T-helper 1 cell treated with Interleukin-12 subunit alpha and Interleukin-12 subunit beta and Interleukin-4 antibody, amounts not matched to agents 30 ng/mL and 1 ng/mL, for 36 hours (primary cell): Measurements from ENCODE around the gene UGP2. TPM values are rescaled to one million over a fixed set of nuclear protein-coding genes. Genes with fewer than 3 reads are reported as not detected.
"Not testable (repeated sequence)": the region's sequence is repeated elsewhere in the genome, so short reads cannot be mapped to it uniquely, and the experiment has no call there.

Source experiments
- intact Hi-C: fragments of 100-400 bp; cut with micrococcal nuclease; formaldehyde crosslinking; loops from one replicate; pipeline ENCODE4 v1.15.1; 2024
- total RNA-seq: library from RNA; stranded (reverse); gene quantifications from 2 replicates; pipeline ENCODE4 v1.2.3, GENCODE V29; 2022

Gene UGP2
- 106 and 111 TPM in 2 replicates for total RNA-seq

- intact Hi-C loops, result loop anchor here (1.0 to 5.0 kb wide), 22 partner anchors 9 to 1953 kb away; partner anchors contain the start of genes ACTR2, AFTPH, CCT4 and CEP68
These were observed at the start of gene UGP2 for GRCh38 chr2:63841254-63842022. TSS of gene UGP2 (plus strand) at chr2:63841896. CDS start at chr2:63842186, 290 bp downstream.

GRCh38 chr2:63792530-63792929, 49.2 kb upstream of the UGP2 start:
- intact Hi-C loops, result no loop called here

GRCh38 chr2:63796366-63796765, 45.3 kb upstream of the UGP2 start:
- intact Hi-C loops, result no loop called here

GRCh38 chr2:63796796-63797195, 44.9 kb upstream of the UGP2 start:
- intact Hi-C loops, result no loop called here

- intact Hi-C loops, result no loop called here
These were observed 40.2 kb upstream of the UGP2 start for GRCh38 chr2:63801455-63801854.

- intact Hi-C loops, result no loop called here
These were observed 36.3 kb upstream of the UGP2 start for GRCh38 chr2:63805412-63805811.

GRCh38 chr2:63808036-63808435, 33.7 kb upstream of the UGP2 start:
- intact Hi-C loops, result not testable (repeated sequence)

- intact Hi-C loops, result not testable (repeated sequence)
These were observed 32.8 kb upstream of the UGP2 start for GRCh38 chr2:63808911-63809310.

GRCh38 chr2:63811063-63811462, 30.6 kb upstream of the UGP2 start:
- intact Hi-C loops, result no loop called here

- intact Hi-C loops, result not testable (repeated sequence)
These were observed 29.8 kb upstream of the UGP2 start for GRCh38 chr2:63811870-63812269.

GRCh38 chr2:63814114-63814513, 27.6 kb upstream of the UGP2 start:
- intact Hi-C loops, result no loop called here

GRCh38 chr2:63817382-63817781, 24.3 kb upstream of the UGP2 start:
- intact Hi-C loops, result no loop called here

- intact Hi-C loops, result no loop called here
These were observed 23.4 kb upstream of the UGP2 start for GRCh38 chr2:63818271-63818670.

GRCh38 chr2:63819256-63819655, 22.4 kb upstream of the UGP2 start:
- intact Hi-C loops, result no loop called here

GRCh38 chr2:63819765-63820717, 21.7 kb upstream of the UGP2 start:
- intact Hi-C loops, result no loop called here

- intact Hi-C loops, result no loop called here
These were observed 20.7 kb upstream of the UGP2 start for GRCh38 chr2:63820969-63821368.

- intact Hi-C loops, result no loop called here
These were observed 20.3 kb upstream of the UGP2 start for GRCh38 chr2:63821396-63821795.

- intact Hi-C loops, result no loop called here
These were observed 19.2 kb upstream of the UGP2 start for GRCh38 chr2:63822478-63822877.

- intact Hi-C loops, result no loop called here
These were observed 13.9 kb upstream of the UGP2 start for GRCh38 chr2:63827749-63828148.

GRCh38 chr2:63831176-63831575, 10.5 kb upstream of the UGP2 start:
- intact Hi-C loops, result loop anchor here (5.0 kb wide), 1 partner anchor 36 kb away; no protein-coding TSS in a partner anchor

- intact Hi-C loops, result loop anchor here (5.0 kb wide), 1 partner anchor 33 kb away; no protein-coding TSS in a partner anchor
These were observed 7.3 kb upstream of the UGP2 start for GRCh38 chr2:63834401-63834800.

GRCh38 chr2:63837036-63837594, 4.6 kb upstream of the UGP2 start:
- intact Hi-C loops, result no loop called here
